Fibroblast of peridontal ligament (primary cell): Measurements from ENCODE around the gene NIT1.

ENCODE experiments used
- DNase-seq: peaks from one replicate; pipeline ENCODE4 v3.0.0-alpha.2; 2010; ENCODE audit errors: extremely low read depth

The NIT1 gene

GRCh38 chr1:161084597-161084988 is 33.3 kb upstream of the NIT1 start:
- DNase-seq = no peak

GRCh38 chr1:161085165-161085564 is 32.7 kb upstream of the NIT1 start:
- no peak for DNase-seq

GRCh38 chr1:161086457-161086856 is 31.4 kb upstream of the NIT1 start:
- DNase-seq = no peak

- DNase-seq = peak; percentile 30
Observed at GRCh38 chr1:161088587-161089110, 29.3 kb upstream of the NIT1 start.

GRCh38 chr1:161089251-161089924 is 28.5 kb upstream of the NIT1 start, which contains the start of gene NECTIN4:
TSS of gene NECTIN4 (minus strand) at chr1:161089558. CDS start at chr1:161089296, 262 bp downstream.
- DNase-seq = no peak

- DNase-seq = no peak
Observed at GRCh38 chr1:161089938-161090337, 28.0 kb upstream of the NIT1 start.

GRCh38 chr1:161090617-161091016 is 27.3 kb upstream of the NIT1 start:
- DNase-seq = no peak

GRCh38 chr1:161091093-161091492 is 26.8 kb upstream of the NIT1 start:
- no peak for DNase-seq

- no peak for DNase-seq
Observed at GRCh38 chr1:161091796-161092507, 26.0 kb upstream of the NIT1 start.

GRCh38 chr1:161092621-161093028 is 25.3 kb upstream of the NIT1 start:
- no peak for DNase-seq

- no peak for DNase-seq
Observed at GRCh38 chr1:161094481-161094880, 23.4 kb upstream of the NIT1 start.

- no peak for DNase-seq
Observed at GRCh38 chr1:161095230-161095629, 22.7 kb upstream of the NIT1 start.

- no peak for DNase-seq
Observed at GRCh38 chr1:161096015-161096414, 21.9 kb upstream of the NIT1 start.

GRCh38 chr1:161096530-161096929 is 21.4 kb upstream of the NIT1 start:
- peak; percentile 82 for DNase-seq

GRCh38 chr1:161098210-161099068 is 19.5 kb upstream of the NIT1 start, which contains the start of gene KLHDC9:
TSS of gene KLHDC9 (plus strand) at chr1:161098361. CDS start at chr1:161098536, 175 bp downstream.
- peak; percentile 60 for DNase-seq

- DNase-seq = no peak
Observed at GRCh38 chr1:161099090-161099802, 18.7 kb upstream of the NIT1 start.

GRCh38 chr1:161100556-161100955 is 17.3 kb upstream of the NIT1 start:
- DNase-seq = no peak

GRCh38 chr1:161106431-161106830 is 11.5 kb upstream of the NIT1 start:
- no peak for DNase-seq

- no peak for DNase-seq
Observed at GRCh38 chr1:161111117-161111516, 6.8 kb upstream of the NIT1 start.

- DNase-seq = no peak
Observed at GRCh38 chr1:161111527-161111926, 6.4 kb upstream of the NIT1 start.

GRCh38 chr1:161113915-161114314 is 4.0 kb upstream of the NIT1 start:
- DNase-seq = no peak
